Gastrocnemius medialis (tissue), 4 donors: ENCODE measurements around the gene MN1.

Experiments used
- CTCF ChIP-seq, 5 experiments: fragments of 450-650 bp in 3 of 5; fragments of 200-600 bp in 2 of 5; sonication (generic) in 2 of 5; IDR thresholded peaks in 4 of 5; conservative IDR thresholded peaks in 1 of 5; 1 replicate in 4 of 5; 2 replicates in 1 of 5; pipeline ENCODE4 v1.5.1; 2016 to 2019; ENCODE audit warnings: antibody characterized with exemption in 5 of 5, mild to moderate bottlenecking in 3 of 5, moderate library complexity in 3 of 5
- POLR2A ChIP-seq, 2 donors: fragments of 450-650 bp; IDR thresholded peaks; one replicate each; pipeline ENCODE4 v1.6.1; 2017; ENCODE audit warnings: antibody characterized with exemption in 2 of 2, mild to moderate bottlenecking in 2 of 2, moderate library complexity in 2 of 2

GRCh38 chr22:27808451-27809225 is 7.1 kb upstream of the MN1 start:
- TF ChIP-seq CTCF (IDR thresholded peaks at IDR 0.05 in 4 of 5, conservative IDR thresholded peaks at IDR 0.05 in 1 of 5) (no peak), POLR2A (IDR thresholded peaks at IDR 0.05) (no peak)
